ENCODE measurements around the gene MYOM1.

MYOM1 gene

GRCh38 chr18:3046216-3046808 is 173.5 kb downstream of the MYOM1 start:
- peaks cover 5% of the 10 kb centered on the region for H3K27me3 ChIP-seq (ENCODE audit: control insufficient read depth, low read length)
- H3K79me2 ChIP-seq (ENCODE audit: control insufficient read depth, low read length), result no peaks in the 10 kb centered on the region
- no peak for TF ChIP-seq CTCF (IDR thresholded peaks at IDR 0.05; ENCODE audit: low read depth, low read length, poor library complexity, severe bottlenecking)
- TF ChIP-seq EZH2phosphoT487 (IDR thresholded peaks at IDR 0.05; ENCODE audit: borderline replicate concordance, low read length), result no peak
- H3K27ac ChIP-seq (ENCODE audit: low read depth, low read length), result no peak overlapping the region
- H3K4me3 ChIP-seq (ENCODE audit: low read length), result no peak overlapping the region
- no peaks in the 10 kb centered on the region for H3K4me1 ChIP-seq (ENCODE audit: control insufficient read depth, low read length)
- H3K36me3 ChIP-seq (ENCODE audit: control insufficient read depth, low read length), result no peaks in the 10 kb centered on the region
- no peaks in the 10 kb centered on the region for H3K9me2 ChIP-seq (replicated peaks; ENCODE audit: control insufficient read depth, low read length)
- H3F3A ChIP-seq (ENCODE audit: control insufficient read depth, insufficient read depth), result no peaks in the 10 kb centered on the region
- H4K20me1 ChIP-seq (ENCODE audit: control insufficient read depth, insufficient read depth, low read depth, low read length), result no peaks in the 10 kb centered on the region
- no peak overlapping the region for H3K4me2 ChIP-seq (ENCODE audit: low read length)
- no peaks in the 10 kb centered on the region for H3K9me3 ChIP-seq (ENCODE audit: control insufficient read depth, insufficient read depth, low read length)

- Histone ChIP-seq H4K20me1 (ENCODE audit: control insufficient read depth, insufficient read depth, low read depth, low read length) (no peaks in the 10 kb centered on the region), H3K9me3 (ENCODE audit: control insufficient read depth, insufficient read depth, low read length) (no peaks in the 10 kb centered on the region), H3K27me3 (ENCODE audit: control insufficient read depth, low read length) (peaks cover 5% of the 10 kb centered on the region), H3K36me3 (ENCODE audit: control insufficient read depth, low read length) (no peaks in the 10 kb centered on the region), H3K4me3 (ENCODE audit: low read length) (no peak overlapping the region), H3K27ac (ENCODE audit: low read depth, low read length) (no peak overlapping the region), H3K79me2 (ENCODE audit: control insufficient read depth, low read length) (no peaks in the 10 kb centered on the region), H3K4me2 (ENCODE audit: low read length) (no peak overlapping the region), H3K4me1 (ENCODE audit: control insufficient read depth, low read length) (no peaks in the 10 kb centered on the region), H3F3A (ENCODE audit: control insufficient read depth, insufficient read depth) (no peaks in the 10 kb centered on the region), H3K9me2 (replicated peaks; ENCODE audit: control insufficient read depth, low read length) (no peaks in the 10 kb centered on the region)
- TF ChIP-seq EZH2phosphoT487 (IDR thresholded peaks at IDR 0.05; ENCODE audit: borderline replicate concordance, low read length) (no peak), CTCF (IDR thresholded peaks at IDR 0.05; ENCODE audit: low read depth, low read length, poor library complexity, severe bottlenecking) (no peak)
Measured at GRCh38 chr18:3044931-3045698, 174.7 kb downstream of the MYOM1 start.

- no peaks in the 10 kb centered on the region for H3K9me3 ChIP-seq (ENCODE audit: control insufficient read depth, insufficient read depth, low read length)
- no peak overlapping the region for H3K27ac ChIP-seq (ENCODE audit: low read depth, low read length)
- H3K79me2 ChIP-seq (ENCODE audit: control insufficient read depth, low read length), result no peaks in the 10 kb centered on the region
- H3F3A ChIP-seq (ENCODE audit: control insufficient read depth, insufficient read depth), result no peaks in the 10 kb centered on the region
- TF ChIP-seq EZH2phosphoT487 (IDR thresholded peaks at IDR 0.05; ENCODE audit: borderline replicate concordance, low read length) (no peak), CTCF (IDR thresholded peaks at IDR 0.05; ENCODE audit: low read depth, low read length, poor library complexity, severe bottlenecking) (no peak)
- no peaks in the 10 kb centered on the region for H3K27me3 ChIP-seq (ENCODE audit: control insufficient read depth, low read length)
- no peak overlapping the region for H3K4me2 ChIP-seq (ENCODE audit: low read length)
- H3K4me3 ChIP-seq (ENCODE audit: low read length), result no peak overlapping the region
- H3K36me3 ChIP-seq (ENCODE audit: control insufficient read depth, low read length), result no peaks in the 10 kb centered on the region
- H3K4me1 ChIP-seq (ENCODE audit: control insufficient read depth, low read length), result peaks cover 3% of the 10 kb centered on the region
- H4K20me1 ChIP-seq (ENCODE audit: control insufficient read depth, insufficient read depth, low read depth, low read length), result no peaks in the 10 kb centered on the region
- H3K9me2 ChIP-seq (replicated peaks; ENCODE audit: control insufficient read depth, low read length), result no peaks in the 10 kb centered on the region
Measured at GRCh38 chr18:3042379-3042778, 177.4 kb downstream of the MYOM1 start.

All from DOHH2 (cell line).